Calu3 (cell line): ENCODE data around the gene PAH. TPM values are rescaled to one million over a fixed set of nuclear protein-coding genes. Genes with fewer than 3 reads are reported as not detected.

ENCODE experiments used
- BruUV-seq: library from RNA; stranded (reverse); fragments of 400-500 nt; replicated peaks from 2 replicates; lab custom pipeline; 2021; lab: Mats Ljungman, UMichigan
- CTCF ChIA-PET: fragments of 300-600 bp; sonication (Branson Sonifier 250); formaldehyde crosslinking; loops from one replicate; lab custom pipeline; 2022; ENCODE audit warnings: antibody characterized with exemption; lab: Charles Lee
- DNase-seq: peaks from one replicate; pipeline ENCODE4 v3.0.0; 2022
- H3K27ac Mint-ChIP-seq: one replicate; pipeline ENCODE4 v1.8.0; 2022; ENCODE audit warnings: mixed read lengths; ENCODE audit not compliant: unreplicated experiment
- H3K27me3 Mint-ChIP-seq: one replicate; pipeline ENCODE4 v1.8.0; 2022; ENCODE audit warnings: mixed read lengths; ENCODE audit not compliant: unreplicated experiment
- H3K36me3 Mint-ChIP-seq: one replicate; pipeline ENCODE4 v1.8.0; 2022; ENCODE audit warnings: mild to moderate bottlenecking, moderate library complexity, mixed read lengths; ENCODE audit not compliant: insufficient read depth, unreplicated experiment
- H3K4me1 Mint-ChIP-seq: one replicate; pipeline ENCODE4 v1.8.0; 2022; ENCODE audit warnings: mild to moderate bottlenecking, low read depth, mixed read lengths; ENCODE audit not compliant: unreplicated experiment
- H3K4me3 Mint-ChIP-seq: one replicate; pipeline ENCODE4 v1.8.0; 2022; ENCODE audit warnings: mild to moderate bottlenecking, low read depth, moderate library complexity, mixed read lengths; ENCODE audit not compliant: unreplicated experiment
- H3K9me3 Mint-ChIP-seq: one replicate; pipeline ENCODE4 v1.8.0; 2022; ENCODE audit warnings: low read depth, mixed read lengths; ENCODE audit not compliant: unreplicated experiment
- CTCF ChIP-seq: fragments of 200-600 bp; IDR thresholded peaks from one replicate; pipeline ENCODE4 v1.8.0; 2022; ENCODE audit warnings: antibody characterized with exemption; ENCODE audit not compliant: unreplicated experiment
- intact Hi-C: fragments of 100-400 bp; cut with micrococcal nuclease; formaldehyde crosslinking; loops from one replicate; pipeline ENCODE4 v1.10.0; 2022; ENCODE audit not compliant: unreplicated experiment
- total RNA-seq: library from RNA; stranded (reverse); gene quantifications from 2 replicates; pipeline ENCODE4 v1.2.3, GENCODE V29; 2022

Gene PAH
- total RNA-seq, 1 experiment from 2014 or later, result 31.4 TPM

DNA sequence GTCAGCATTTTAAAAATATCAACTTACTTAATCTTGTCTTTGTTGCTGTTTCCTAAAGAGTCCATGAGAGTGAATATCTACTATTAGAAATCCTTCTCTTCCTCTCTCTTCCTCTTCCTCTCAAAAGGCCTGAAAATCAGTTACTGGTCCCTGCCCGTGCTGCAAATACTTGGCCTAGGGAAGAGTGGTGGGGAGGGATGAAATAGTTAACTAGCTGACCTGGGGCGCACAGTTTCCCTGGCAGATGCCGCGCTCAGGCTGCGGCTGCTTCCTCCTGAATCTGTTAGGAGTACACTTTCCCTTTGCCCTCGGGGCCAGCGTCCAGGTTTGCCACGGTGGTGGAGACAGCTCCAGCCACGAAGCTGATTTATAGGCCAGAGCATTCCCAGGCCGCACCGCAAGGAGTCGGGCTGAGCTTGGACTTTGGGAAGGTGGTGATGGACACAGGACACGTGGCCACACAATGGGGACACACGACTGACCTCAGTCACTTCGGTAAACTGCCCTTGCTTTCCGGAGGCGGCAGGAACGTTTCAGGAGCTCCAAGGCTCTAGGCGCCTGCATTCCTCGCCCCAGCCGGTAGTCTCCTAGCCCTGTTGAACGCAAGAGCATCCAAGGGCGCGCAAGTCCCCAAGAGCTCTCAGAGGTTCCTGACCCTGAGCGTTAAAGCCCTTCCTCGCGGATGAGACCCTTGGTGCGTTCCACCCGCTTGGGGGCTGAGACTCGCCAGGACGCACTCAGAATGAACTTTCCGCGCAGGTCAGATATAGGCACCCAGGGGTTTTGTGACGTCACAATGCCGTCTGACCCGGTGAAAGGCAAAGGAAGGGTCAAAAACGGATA, 33.3 kb upstream of the PAH start:
- Mint-ChIP-seq H3K4me3 (no peak overlapping the region), H3K27me3 (peaks cover 83% of the 10 kb centered on the region), H3K9me3 (no peaks in the 10 kb centered on the region), H3K36me3 (no peaks in the 10 kb centered on the region), H3K27ac (no peak overlapping the region), H3K4me1 (no peaks in the 10 kb centered on the region)
- TF ChIP-seq CTCF, result no peak
- BruUV-seq, result no TSS peak
- CTCF ChIA-PET, result no interaction called here
- DNase-seq, result no peak
- intact Hi-C loops, result no loop called here

GRCh38 chr12:102948941-102949352, 31.9 kb upstream of the PAH start:
- DNase-seq, result peak; percentile 70
- Mint-ChIP-seq H3K27me3 (peaks cover 81% of the 10 kb centered on the region), H3K4me3 (no peak overlapping the region), H3K9me3 (no peaks in the 10 kb centered on the region), H3K36me3 (no peaks in the 10 kb centered on the region), H3K27ac (no peak overlapping the region), H3K4me1 (no peaks in the 10 kb centered on the region)
- peak; percentile 89 for TF ChIP-seq CTCF
- no TSS peak for BruUV-seq
- CTCF ChIA-PET, result interaction anchor here (0.6 to 1.2 kb wide), 7 partner anchors 9 to 600 kb away, joined by 3 to 8 read pairs (median 4); partner anchors contain the start of gene ASCL1
- intact Hi-C loops, result loop anchor here (1.0 kb wide), 1 partner anchor 599 kb away; no protein-coding TSS in a partner anchor

GRCh38 chr12:102946042-102946441, 29.0 kb upstream of the PAH start:
- Mint-ChIP-seq H3K4me1 (no peaks in the 10 kb centered on the region), H3K9me3 (no peaks in the 10 kb centered on the region), H3K27me3 (peaks cover 63% of the 10 kb centered on the region), H3K27ac (no peak overlapping the region), H3K4me3 (no peak overlapping the region), H3K36me3 (no peaks in the 10 kb centered on the region)
- no TSS peak for BruUV-seq
- DNase-seq, result no peak
- CTCF ChIA-PET, result no interaction called here
- TF ChIP-seq CTCF, result no peak
- intact Hi-C loops, result no loop called here

DNA sequence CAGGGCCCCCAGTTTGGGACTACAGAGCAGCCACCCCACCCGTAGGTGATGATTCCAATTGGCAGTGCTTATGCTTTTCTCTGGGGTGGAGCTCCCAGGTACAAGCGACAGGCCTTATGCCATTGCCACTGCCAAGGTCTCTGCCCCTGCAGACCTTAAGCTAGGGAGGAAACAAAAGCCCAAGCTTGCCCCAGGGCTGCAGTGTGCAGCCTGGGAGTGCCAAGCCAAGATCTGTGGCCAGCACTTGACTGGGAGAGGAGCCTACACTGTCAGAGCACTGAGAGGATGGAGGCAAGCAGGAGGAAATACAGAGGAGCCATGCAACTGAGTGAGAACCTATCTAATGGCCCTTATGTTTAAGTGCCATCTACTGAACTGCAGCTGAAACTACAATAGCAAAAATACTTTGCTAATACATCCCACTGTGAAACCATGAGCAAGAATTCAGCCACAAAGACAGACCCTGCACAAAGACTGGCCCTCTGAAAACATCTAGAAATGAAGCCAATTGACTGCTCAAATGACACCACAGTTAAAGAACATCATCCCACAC, 22.7 kb upstream of the PAH start:
- CTCF ChIA-PET, result interaction anchor here (1.3 to 2.5 kb wide), 4 partner anchors 9 to 60 kb away, joined by 3 to 45 read pairs (median 6); no protein-coding TSS in a partner anchor
- Mint-ChIP-seq H3K36me3 (no peaks in the 10 kb centered on the region), H3K27me3 (peaks cover 12% of the 10 kb centered on the region), H3K27ac (no peak overlapping the region), H3K9me3 (no peaks in the 10 kb centered on the region), H3K4me1 (no peaks in the 10 kb centered on the region), H3K4me3 (no peak overlapping the region)
- no peak for DNase-seq
- intact Hi-C loops, result loop anchor here (1.0 kb wide), 1 partner anchor 56 kb away; no protein-coding TSS in a partner anchor
- BruUV-seq, result no TSS peak
- TF ChIP-seq CTCF, result no peak
